Common myeloid progenitor, CD34-positive (primary cell): Measurements from ENCODE around the gene MS4A13. TPM values are rescaled to one million over a fixed set of nuclear protein-coding genes. Genes with fewer than 3 reads are reported as not detected.

ENCODE experiments used
- CTCF ChIA-PET: fragments of 350-600 bp; sonication (Branson Sonifier 250); formaldehyde crosslinking; loops from one replicate; lab custom pipeline; 2021; ENCODE audit warnings: antibody characterized with exemption; lab: Charles Lee
- POLR2A ChIA-PET: fragments of 350-600 bp; sonication (Branson Sonifier 250); formaldehyde crosslinking; loops from one replicate; lab custom pipeline; 2021; ENCODE audit warnings: antibody characterized with exemption; lab: Charles Lee
- DNase-seq, 3 donors: peaks; one replicate each; pipeline versions ENCODE4 v3.0.0 to v3.0.0-alpha.2; 2013
- H3K27ac ChIP-seq, 2 experiments: 1 replicate in 1 of 2; 2 replicates in 1 of 2; pipeline ENCODE4 v1.7.0; 2013; ENCODE audit warnings: inconsistent platforms in 2 of 2, low read length in 2 of 2, mild to moderate bottlenecking in 2 of 2, low read depth in 1 of 2, moderate library complexity in 1 of 2; ENCODE audit not compliant: severe bottlenecking in 2 of 2, insufficient read depth in 1 of 2, poor library complexity in 1 of 2
- H3K27me3 ChIP-seq, 5 experiments: replicated peaks in 2 of 5; 1 replicate in 3 of 5; 2 replicates in 2 of 5; pipeline versions ENCODE4 v1.6.1 to v1.7.0; 2013; ENCODE audit warnings: low read length in 4 of 5, mild to moderate bottlenecking in 2 of 5, moderate library complexity in 2 of 5, inconsistent platforms in 1 of 5; ENCODE audit not compliant: insufficient read depth in 5 of 5, control insufficient read depth in 4 of 5
- H3K36me3 ChIP-seq, 4 experiments: 1 replicate in 2 of 4; 2 replicates in 2 of 4; pipeline versions ENCODE4 v1.6.1 to v1.7.0; 2013; ENCODE audit warnings: low read length in 3 of 4, control low read depth in 1 of 4, mild to moderate bottlenecking in 1 of 4; ENCODE audit not compliant: control insufficient read depth in 4 of 4, insufficient read depth in 4 of 4
- H3K4me1 ChIP-seq, 4 experiments: 1 replicate in 3 of 4; 2 replicates in 1 of 4; pipeline versions ENCODE4 v1.6.1 to v1.7.1; 2013; ENCODE audit warnings: low read length in 3 of 4, mild to moderate bottlenecking in 3 of 4, control low read depth in 1 of 4, inconsistent platforms in 1 of 4, moderate library complexity in 1 of 4; ENCODE audit not compliant: control insufficient read depth in 4 of 4, insufficient read depth in 4 of 4; ENCODE audit errors: control extremely low read depth in 1 of 4
- H3K4me3 ChIP-seq, 7 experiments: 1 replicate in 4 of 7; 2 replicates in 3 of 7; pipeline versions ENCODE4 v1.5.1 to v1.7.0; 2013; ENCODE audit warnings: mild to moderate bottlenecking in 7 of 7, low read length in 6 of 7, moderate library complexity in 6 of 7, inconsistent platforms in 2 of 7, low read depth in 2 of 7, control low read depth in 1 of 7; ENCODE audit not compliant: insufficient read depth in 4 of 7, control insufficient read depth in 1 of 7; ENCODE audit errors: extremely low read depth in 1 of 7
- H3K9me3 ChIP-seq, 5 experiments: 1 replicate in 4 of 5; 2 replicates in 1 of 5; pipeline versions ENCODE4 v1.6.1 to v1.7.1; 2013; ENCODE audit warnings: low read length in 4 of 5, mild to moderate bottlenecking in 2 of 5, inconsistent platforms in 1 of 5, low read depth in 1 of 5, moderate library complexity in 1 of 5; ENCODE audit not compliant: control insufficient read depth in 4 of 5, insufficient read depth in 2 of 5; ENCODE audit errors: control extremely low read depth in 1 of 5
- WGBS: methylation state at CpG from one replicate; pipeline ENCODE4 v1.1.5; 2013; ENCODE audit not compliant: insufficient coverage; 5-methylcytosine and 5-hydroxymethylcytosine counted together
- polyA plus RNA-seq: library from polyadenylated mRNA; unstranded; fragments of 120-200 nt; gene quantifications from one replicate; pipeline ENCODE4 v1.2.1, GENCODE V29; 2013

Gene MS4A13
- polyA plus RNA-seq, result not detected

- no peak for DNase-seq
- ChIA-PET CTCF (no interaction called here), POLR2A (interaction anchor here (0.5 kb wide), 1 partner anchor 74 kb away, joined by 3 read pairs; no protein-coding TSS in a partner anchor)
- Histone ChIP-seq H3K4me3 (no peak within 1 kb of the TSS), H3K27ac (no peak within 1 kb of the TSS), H3K4me1 (no peaks in the 10 kb centered on the region), H3K36me3 (no peaks in the 10 kb centered on the region), H3K9me3 (no peaks in the 10 kb centered on the region), H3K27me3 (no peaks in the 10 kb centered on the region)
- 95% methylated on average over 25 of the region's 29 CpGs for WGBS
Observed at GRCh38 chr11:60515144-60515855, at the start of gene MS4A13. MS4A13 (plus strand) TSS chr11:60515392; CDS start chr11:60518084, 2,692 bp downstream.

- no peak overlapping the region for H3K4me3 ChIP-seq
- H3K9me3 ChIP-seq, result no peaks in the 10 kb centered on the region
- POLR2A ChIA-PET, result no interaction called here
- DNase-seq, result no peak
- H3K4me1 ChIP-seq, result no peaks in the 10 kb centered on the region
- WGBS, result no CpG with 5 or more reads among the region's 2 CpGs
- H3K27me3 ChIP-seq, result no peaks in the 10 kb centered on the region
- CTCF ChIA-PET, result interaction anchor here (0.7 to 1.2 kb wide), 3 partner anchors 9 to 106 kb away, joined by 3 to 4 read pairs (median 4); no protein-coding TSS in a partner anchor
- no peak overlapping the region for H3K27ac ChIP-seq
- H3K36me3 ChIP-seq, result no peaks in the 10 kb centered on the region
Observed at GRCh38 chr11:60468829-60469228, 46.4 kb upstream of the MS4A13 start.

- Histone ChIP-seq H3K27ac (no peak overlapping the region), H3K9me3 (no peaks in the 10 kb centered on the region), H3K4me3 (no peak overlapping the region), H3K27me3 (no peaks in the 10 kb centered on the region), H3K4me1 (no peaks in the 10 kb centered on the region), H3K36me3 (no peaks in the 10 kb centered on the region)
- no CpG with 5 or more reads among the region's 2 CpGs for WGBS
- ChIA-PET POLR2A (no interaction called here), CTCF (no interaction called here)
- DNase-seq, result no peak
Observed at GRCh38 chr11:60469723-60470122, 45.5 kb upstream of the MS4A13 start.

- no peaks in the 10 kb centered on the region for H3K9me3 ChIP-seq
- ChIA-PET CTCF (interaction anchor here (0.7 to 1.8 kb wide), 6 partner anchors 10 to 144 kb away, joined by 3 to 8 read pairs (median 4); no protein-coding TSS in a partner anchor), POLR2A (no interaction called here)
- H3K27ac ChIP-seq, result no peak overlapping the region
- no peaks in the 10 kb centered on the region for H3K27me3 ChIP-seq
- 0% methylated on average over 3 of the region's 6 CpGs for WGBS
- peak overlapping the region in 1 of 7 experiments; percentile 3 for H3K4me3 ChIP-seq
- H3K4me1 ChIP-seq, result peaks cover 1 to 14% (median 7%) of the 10 kb centered on the region in 4 experiments
- DNase-seq, result peak; percentile 49 to 86 (median 75)
- H3K36me3 ChIP-seq, result no peaks in the 10 kb centered on the region
Observed at GRCh38 chr11:60477035-60477445, 38.2 kb upstream of the MS4A13 start.

GRCh38 chr11:60482361-60482760, 32.8 kb upstream of the MS4A13 start:
- H3K9me3 ChIP-seq, result no peaks in the 10 kb centered on the region
- H3K36me3 ChIP-seq, result no peaks in the 10 kb centered on the region
- no peak overlapping the region for H3K27ac ChIP-seq
- H3K4me3 ChIP-seq, result no peak overlapping the region
- ChIA-PET CTCF (interaction anchor here (0.8 kb wide), 1 partner anchor 119 kb away, joined by 3 read pairs; no protein-coding TSS in a partner anchor), POLR2A (no interaction called here)
- peak; percentile 28 to 64 (median 50) for DNase-seq
- no peaks in the 10 kb centered on the region for H3K27me3 ChIP-seq
- peaks cover 1 to 16% (median 9%) of the 10 kb centered on the region in 4 experiments for H3K4me1 ChIP-seq
- no CpG with 5 or more reads among the region's 2 CpGs for WGBS

- CTCF ChIA-PET, result interaction anchor here (1.2 to 1.7 kb wide), 3 partner anchors 9 to 142 kb away, joined by 3 to 14 read pairs (median 4); no protein-coding TSS in a partner anchor
- POLR2A ChIA-PET, result no interaction called here
- Histone ChIP-seq H3K27me3 (no peaks in the 10 kb centered on the region), H3K9me3 (no peaks in the 10 kb centered on the region), H3K4me3 (no peak overlapping the region), H3K27ac (no peak overlapping the region), H3K4me1 (peaks cover 0 to 13% (median 6%) of the 10 kb centered on the region in 4 experiments), H3K36me3 (no peaks in the 10 kb centered on the region)
- WGBS, result 93% methylated on average over 4 of the region's 5 CpGs
- peak; percentile 42 to 63 (median 60) for DNase-seq
Observed at GRCh38 chr11:60485987-60486386, 29.2 kb upstream of the MS4A13 start.

GRCh38 chr11:60492488-60493009, 22.6 kb upstream of the MS4A13 start, which contains the start of gene MS4A12:
MS4A12 (plus strand) TSS chr11:60492778; CDS start chr11:60497319, 4,541 bp downstream.
- POLR2A ChIA-PET, result no interaction called here
- 100% methylated on average over 2 of the region's 4 CpGs for WGBS
- Histone ChIP-seq H3K4me3 (no peak within 1 kb of the TSS), H3K4me1 (no peaks in the 10 kb centered on the region), H3K9me3 (no peaks in the 10 kb centered on the region), H3K27ac (no peak within 1 kb of the TSS), H3K27me3 (no peaks in the 10 kb centered on the region), H3K36me3 (no peaks in the 10 kb centered on the region)
- no peak for DNase-seq
- CTCF ChIA-PET, result no interaction called here
